GM19099 (cell line): ENCODE results near the gene KIF26B.

ENCODE experiments used
- POLR2A ChIP-seq: IDR thresholded peaks from 3 replicates; pipeline ENCODE4 v1.6.1; 2011; ENCODE audit warnings: low read depth; ENCODE audit not compliant: insufficient read length; ENCODE audit errors: extremely low read depth

The KIF26B gene

DNA sequence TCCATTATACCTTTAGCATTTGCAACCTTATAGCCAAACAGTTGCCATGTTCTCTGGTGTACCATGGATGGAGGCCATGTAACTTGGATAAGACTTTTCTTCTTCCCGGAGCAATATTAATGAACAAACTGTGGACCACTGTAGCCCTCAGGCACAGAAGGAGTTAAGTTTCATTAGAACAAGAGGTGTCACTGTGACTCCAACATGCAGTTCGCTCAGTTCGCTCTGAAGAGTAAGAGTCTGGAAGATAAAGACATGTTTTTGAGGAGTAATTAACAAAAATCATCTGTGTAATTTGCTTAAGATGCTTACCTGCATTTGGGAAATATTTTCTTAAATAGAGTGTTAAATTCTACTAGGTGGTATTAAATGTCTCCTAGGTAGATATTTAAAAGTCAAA is 4.1 kb downstream of the KIF26B start:
- TF ChIP-seq POLR2A, result no peak

DNA sequence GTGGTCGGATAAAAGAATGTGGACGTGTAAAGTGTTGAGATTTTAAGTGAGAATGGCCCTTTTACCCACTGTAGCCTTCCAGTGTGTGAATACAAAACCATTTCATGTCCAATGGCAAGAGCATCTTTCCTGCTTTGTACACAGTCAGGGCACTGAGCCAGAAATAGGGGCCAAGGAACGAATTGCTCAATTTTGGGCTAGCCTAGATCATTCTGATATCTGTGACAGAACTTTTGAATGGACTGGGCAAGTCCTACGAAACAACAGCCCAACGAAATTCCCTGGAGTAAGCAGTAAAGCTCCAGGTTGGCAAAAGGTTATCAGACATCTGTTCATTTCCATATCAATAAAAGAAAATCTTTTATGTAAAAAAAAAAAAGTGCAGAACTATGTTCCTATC is 5.5 kb downstream of the KIF26B start:
- no peak for TF ChIP-seq POLR2A

DNA sequence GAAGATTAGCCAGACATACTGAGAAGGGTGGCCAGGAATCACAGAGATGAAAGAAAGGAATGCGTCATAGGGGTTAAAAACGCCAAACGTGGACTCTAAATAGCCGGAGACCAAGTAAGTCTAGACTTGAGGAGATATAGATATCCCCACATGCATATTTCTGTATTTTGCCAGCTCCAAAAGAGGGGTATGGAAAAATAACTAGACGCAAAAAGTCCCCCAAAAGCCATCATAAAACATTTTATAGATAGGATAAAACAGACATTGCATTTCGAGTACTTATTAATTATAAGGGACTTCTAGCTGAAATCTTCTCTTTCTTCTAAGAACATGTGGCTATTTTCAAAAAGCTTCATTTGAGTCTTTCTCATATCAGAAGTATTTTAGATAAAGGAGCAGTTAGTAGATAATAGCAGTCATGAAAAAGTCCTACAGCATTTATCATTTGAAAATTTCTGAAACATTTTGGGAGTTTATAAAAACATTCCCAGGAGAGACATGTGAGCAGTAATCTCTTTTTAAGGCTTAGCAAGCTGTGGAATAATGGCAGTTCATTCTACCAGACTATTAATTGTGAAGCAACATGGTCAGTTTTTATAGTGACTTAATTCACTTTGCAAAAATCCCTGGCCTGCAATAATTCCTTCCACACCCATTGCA is 6.1 kb downstream of the KIF26B start:
- TF ChIP-seq POLR2A, result no peak

DNA sequence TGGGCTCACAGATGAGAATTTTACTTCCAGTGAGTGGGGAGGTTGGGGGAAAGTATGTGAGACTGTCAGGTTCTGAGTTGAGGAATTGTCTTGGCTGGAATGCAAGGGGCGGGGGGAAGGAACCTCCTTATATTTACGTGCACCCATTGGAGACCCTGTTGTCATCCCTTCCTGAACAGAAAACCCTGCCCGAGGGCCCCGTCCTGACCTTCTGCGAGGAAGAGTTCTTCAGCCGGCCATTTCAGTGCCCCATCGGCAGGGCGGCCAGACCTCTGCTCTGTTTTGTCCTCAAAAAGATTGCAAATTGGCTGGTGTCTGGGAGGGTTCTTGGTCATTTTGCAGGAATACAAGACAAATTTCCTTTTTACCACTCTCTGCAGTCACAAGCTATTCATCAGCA is 7.1 kb downstream of the KIF26B start:
- no peak for TF ChIP-seq POLR2A

DNA sequence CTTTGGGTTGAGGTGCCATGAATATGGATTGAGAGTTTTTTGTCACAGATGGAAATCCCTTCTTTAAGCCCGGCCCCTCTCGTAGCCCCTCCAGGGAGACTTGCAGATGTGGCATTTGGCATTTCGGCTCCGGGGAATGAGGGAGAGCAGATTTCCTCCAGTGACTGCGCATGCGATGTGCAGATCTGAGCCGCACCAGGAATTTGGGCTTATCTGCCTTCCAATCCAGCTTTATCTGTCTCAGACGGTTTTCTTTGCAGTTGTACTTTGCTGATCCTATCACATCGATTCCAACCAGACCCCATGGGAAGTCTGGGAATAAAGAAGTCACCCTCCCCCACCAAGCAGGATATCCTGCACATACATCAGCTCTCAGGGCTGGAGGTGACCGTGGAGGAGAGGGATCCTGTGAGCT is 11.7 kb downstream of the KIF26B start:
- no peak for TF ChIP-seq POLR2A

DNA sequence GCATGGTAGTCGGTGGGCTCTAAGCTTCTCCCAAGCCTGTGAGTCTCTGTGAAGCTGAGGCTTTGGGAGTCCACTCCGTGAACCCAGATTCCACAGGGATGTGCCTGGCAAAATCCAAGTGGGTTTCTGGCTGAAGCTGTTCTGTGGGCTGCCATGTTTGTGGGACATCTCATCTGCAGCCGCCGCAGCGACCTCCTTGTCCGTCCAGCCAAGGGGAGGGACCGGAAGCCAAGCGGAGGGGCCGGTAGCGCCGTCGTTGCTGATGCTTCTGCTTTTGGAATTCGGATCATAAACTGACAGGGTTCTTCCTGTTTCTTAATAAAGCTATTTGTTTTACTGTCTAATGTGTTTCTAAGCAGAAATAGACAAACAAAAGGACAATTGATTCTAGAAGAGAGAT is 13.3 kb downstream of the KIF26B start:
- no peak for TF ChIP-seq POLR2A

DNA sequence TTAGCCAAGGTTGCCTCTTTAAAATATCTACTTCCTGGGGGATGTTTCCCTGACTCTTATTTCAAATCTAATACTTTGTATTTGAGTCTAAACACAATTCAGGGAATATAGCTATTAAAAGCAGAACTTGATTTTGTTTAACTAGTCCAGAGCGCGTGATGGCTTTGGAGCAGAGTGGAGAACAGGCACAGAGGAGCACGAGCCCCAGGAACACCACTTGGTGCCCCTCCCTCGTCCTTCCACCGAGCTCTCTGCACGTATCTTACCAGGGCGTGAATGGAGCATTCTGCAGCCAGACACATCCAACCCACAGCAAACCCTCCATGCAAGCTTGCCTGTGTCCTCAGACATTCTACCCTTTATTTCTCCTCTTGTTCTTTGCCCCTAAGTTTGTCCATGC is 14.1 kb downstream of the KIF26B start:
- TF ChIP-seq POLR2A, result no peak

DNA sequence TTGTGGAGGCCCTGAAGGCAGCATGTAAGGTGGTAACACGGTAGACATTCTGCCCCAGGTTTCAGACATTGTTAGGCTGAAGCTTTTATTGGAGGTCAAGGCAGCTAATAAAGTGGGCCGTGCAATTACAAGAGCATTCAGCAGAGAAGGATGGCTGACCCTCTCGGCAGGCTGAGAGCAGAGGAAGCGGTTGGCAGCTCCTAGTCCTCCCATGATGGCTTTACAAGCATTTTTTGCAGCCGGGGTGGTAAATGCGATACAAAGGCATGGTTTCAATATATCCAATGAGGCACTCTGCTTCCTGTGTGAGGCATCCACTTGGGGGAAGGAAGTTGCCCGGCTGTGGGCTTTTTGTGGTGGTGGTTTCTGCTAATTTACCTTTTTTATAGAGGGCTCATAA is 14.6 kb downstream of the KIF26B start:
- no peak for TF ChIP-seq POLR2A

DNA sequence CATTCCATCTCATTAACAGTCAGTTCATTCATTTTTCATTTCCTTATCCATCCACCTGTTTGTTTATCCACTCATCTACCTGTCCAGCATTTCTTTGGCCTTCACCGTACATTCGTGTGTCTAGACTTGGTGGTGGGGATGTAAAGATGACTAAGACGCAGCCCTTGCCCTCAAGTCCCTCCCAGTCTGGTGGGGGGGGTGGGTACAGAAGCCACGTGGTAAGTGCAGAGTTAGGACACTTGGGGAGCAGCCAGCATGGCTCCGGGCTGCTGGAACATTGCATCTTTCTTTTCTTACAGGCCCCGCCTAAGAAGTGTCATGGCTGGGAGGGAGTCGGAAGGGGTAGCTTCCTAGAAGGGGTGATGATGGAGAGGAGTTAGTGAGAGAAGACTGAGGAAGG is 17.2 kb downstream of the KIF26B start:
- TF ChIP-seq POLR2A, result no peak

DNA sequence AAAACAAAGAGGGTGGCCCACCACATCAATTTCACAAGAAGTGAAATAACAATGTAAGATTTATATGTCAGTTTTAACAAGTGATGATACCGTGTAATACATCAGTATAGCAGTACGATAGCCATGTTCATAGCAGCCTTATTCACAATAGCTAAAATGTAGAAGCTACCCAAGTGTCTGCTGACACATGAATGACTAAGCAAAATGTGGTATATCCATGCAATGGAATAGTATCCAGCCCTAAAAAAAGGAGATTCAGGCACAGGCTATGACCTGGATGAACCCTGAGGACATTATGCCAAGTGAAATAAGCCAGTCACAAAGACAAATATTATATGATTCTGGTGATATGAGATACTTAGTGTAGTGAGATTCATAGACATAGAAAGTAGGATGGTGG is 18.0 kb downstream of the KIF26B start:
- no peak for TF ChIP-seq POLR2A

DNA sequence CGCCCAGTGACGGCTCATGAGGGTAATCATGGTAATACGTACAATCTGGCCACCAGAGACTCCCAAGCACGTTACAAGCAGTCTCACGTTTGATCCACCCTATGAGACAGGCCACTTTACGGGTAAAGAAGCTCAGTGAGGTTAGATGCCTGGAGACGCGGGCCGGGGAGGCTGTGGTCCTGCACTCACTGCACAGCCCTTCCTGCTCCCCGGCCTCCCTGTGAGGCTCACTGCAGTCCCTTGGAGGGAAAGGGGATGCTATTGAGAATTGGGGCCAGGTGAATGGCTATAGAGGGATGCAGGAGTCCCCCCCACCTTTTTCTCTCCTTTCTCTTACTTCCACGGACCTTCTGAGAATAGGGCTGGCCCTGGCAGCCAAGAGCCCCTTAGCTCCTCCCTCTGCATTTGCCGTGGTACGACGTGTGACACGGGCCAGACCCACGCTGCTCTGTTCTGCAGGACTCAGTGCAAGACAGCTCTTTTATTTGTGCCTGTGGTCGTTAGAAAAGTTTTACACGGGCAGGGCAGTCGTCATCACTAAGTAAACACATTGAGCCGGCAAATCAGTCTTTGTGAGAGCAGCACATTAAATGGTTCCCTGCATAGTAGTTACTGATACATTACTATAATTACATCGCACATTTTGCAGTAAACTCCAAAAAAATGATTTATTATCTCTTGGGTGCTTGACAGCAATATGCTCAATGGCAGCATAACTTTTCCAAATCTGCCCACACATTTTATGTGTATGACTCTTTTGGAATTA is 18.8 kb downstream of the KIF26B start:
- TF ChIP-seq POLR2A, result no peak

DNA sequence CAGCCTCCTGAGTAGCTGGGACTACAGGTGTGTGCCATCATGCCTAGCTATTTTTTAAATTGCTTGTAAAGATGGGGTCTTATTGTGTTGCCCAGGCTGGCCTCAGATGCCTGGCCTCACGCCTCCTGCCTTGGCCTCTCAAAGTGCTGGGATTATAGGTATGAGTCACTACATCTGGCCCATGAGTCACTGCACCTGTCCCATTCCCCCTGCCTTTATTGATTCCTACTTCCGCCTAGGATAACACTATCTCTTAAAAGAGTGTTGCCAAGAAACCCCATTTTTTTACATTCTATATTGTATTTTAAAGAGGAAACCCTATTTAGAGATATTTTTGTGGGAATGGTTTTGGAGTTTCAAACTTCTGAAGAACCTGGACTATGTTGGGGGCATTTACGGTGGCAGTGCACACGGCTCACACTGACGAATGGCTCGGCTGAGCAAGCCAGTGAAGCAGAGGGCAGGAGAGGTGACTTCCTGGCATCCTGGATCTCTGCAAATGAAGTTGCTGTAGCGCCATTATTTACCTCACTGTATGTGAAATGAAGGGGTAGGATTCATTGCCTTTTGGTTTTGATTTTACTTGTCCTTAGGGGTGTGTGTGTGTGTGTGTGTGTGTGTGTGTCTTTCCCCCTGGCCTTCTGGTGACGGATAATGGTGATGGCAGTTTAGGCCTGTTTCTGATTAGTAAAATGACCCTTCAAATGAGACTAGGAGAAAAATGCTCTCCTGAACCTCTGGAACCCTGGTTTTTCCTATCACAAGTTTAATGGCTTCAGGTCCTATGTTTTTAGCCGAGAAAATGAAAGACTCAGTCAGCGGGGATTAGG is 22.5 kb downstream of the KIF26B start:
- no peak for TF ChIP-seq POLR2A

DNA sequence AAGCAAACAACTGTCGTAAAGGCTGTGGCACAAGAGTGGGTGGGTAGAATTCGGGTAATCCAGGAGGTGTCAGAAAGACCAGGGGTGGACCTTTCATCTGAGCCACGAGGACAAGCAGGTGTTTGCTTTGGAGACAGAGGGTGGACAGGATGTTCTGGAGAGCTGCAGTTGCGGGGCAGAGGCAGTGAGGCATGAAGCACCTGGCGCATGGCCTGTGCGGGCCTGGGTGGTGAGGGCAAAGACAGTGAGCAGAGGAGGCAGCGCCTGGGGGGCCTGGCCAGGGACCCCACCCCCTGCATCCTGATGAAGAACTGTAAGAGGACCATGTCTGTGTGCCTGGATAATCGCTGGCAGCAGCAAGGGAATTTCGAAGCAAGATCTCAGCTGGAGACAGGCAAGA is 24.9 kb downstream of the KIF26B start:
- no peak for TF ChIP-seq POLR2A

DNA sequence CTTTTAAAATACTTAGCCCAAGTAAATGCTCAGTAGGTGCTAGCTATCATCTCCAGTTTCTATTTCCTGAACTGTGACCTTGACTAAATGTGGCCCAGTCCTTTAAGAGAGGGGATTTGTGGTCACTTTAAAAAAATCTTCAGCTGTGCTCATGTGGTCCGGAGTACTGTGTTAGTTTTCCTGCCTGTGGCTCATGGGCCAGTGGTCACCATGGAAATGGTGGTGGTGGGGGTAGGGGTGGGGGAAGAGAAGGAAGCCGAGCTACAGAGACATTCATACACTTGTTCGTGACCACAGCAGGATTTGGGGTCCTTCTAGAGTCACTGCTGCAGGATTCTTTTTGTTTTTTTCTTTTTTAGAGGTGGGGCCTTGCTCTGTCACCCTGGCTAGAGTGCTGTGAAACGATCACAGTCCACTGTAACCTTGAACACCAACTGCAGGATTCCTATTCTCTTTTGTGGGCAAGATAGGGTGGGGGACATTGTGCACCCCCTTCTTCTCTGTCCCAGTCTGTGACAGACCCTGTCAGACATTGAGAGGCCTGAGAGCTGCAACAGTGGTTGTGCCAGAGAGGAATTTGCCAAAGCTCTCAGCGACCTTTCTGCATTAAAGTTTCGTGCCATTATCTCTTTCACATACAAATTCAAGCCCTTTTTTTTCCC is 25.8 kb downstream of the KIF26B start:
- TF ChIP-seq POLR2A, result no peak

DNA sequence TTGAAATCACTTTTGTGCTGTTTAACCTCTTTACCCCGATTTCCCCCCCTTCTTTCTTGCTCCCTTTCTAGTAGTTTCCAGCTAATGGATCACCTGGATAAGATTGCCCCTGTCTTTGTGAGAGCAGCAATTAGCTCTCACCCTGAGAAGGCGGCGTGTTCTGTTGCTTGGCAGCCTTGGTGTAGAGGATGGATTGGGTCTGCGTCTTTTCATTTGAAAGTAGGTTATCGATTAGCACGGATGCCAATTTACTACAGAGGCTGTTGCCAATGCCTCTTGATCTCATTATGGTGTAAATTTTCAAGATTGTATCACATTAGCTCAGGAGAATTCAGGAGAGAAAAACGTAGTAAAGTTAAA is 26.4 kb downstream of the KIF26B start:
- TF ChIP-seq POLR2A, result no peak

DNA sequence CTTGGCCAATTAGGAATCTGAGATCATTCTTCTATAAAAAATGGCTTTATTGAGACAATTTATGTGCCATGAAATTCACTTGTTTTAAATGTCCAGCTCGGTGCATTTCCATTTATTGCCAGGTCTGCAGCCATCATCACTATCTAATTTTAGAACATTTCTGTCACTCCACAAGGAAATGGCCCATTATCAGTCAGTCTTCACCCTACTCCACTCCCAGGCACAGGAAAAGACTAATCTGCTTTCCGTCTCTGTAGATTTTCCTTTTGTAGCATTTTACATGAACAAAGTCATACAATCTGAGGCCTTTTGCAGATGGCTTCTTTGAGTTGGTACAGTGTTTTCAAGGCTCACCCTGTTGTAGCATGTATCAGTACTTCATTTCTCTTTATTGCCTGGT is 27.2 kb downstream of the KIF26B start:
- TF ChIP-seq POLR2A, result no peak

DNA sequence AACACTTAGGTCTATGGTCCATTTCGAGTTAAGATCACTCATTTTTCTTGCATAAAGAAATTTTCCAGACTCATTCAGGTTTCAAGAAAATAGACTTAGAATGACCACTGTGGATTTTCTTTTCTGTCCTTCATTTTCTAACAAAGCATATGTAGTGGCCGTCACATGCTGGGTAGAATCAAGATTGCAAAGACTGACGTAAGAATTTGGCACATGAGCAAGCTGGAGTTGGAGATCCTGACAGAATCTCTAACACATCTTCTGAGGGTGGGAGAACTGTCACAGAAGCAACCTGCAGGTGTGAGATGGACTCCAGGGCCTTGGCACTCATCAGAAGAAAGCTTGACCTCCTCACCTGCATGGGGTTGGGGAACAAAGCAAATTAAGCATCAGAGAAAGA is 28.6 kb downstream of the KIF26B start:
- TF ChIP-seq POLR2A, result no peak
